Tongue (tissue), 2 donors: ENCODE data around the gene F8. TPM values are rescaled to one million over a fixed set of nuclear protein-coding genes. Genes with fewer than 3 reads are reported as not detected.

Experiments used
- DNase-seq: peaks from one replicate; pipeline ENCODE4 v3.0.0-alpha.2; 2015
- total RNA-seq: library from RNA; depleted of rRNA; stranded (reverse); fragments of >200 nt; gene quantifications from one replicate; pipeline ENCODE4 v1.2.3, GENCODE V29; 2014

F8 gene
- 7.3 TPM for total RNA-seq

DNA sequence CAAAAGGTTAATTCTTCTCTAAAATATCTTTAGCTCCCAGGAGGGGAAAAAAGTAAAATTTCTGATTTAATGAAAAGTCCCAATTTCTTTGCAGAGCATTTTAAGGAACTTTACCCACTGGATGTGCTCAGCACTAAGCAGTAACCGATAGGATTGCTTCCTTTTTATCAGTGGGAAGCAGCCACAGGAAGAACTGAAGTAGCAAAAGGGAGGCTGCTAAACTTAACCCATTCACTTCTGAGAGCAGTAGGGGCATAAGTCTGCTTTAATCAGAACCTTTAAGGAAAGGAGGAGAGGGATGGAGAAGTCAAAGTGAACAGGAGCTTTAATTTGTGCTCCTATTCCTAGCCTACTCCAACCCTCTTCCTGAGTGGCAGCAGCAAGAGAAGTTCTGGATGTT is at the start of gene F8:
TSS of gene F8 (minus strand) at position 139 of the 400 bp plus-strand sequence. CDS start 171 bp downstream, outside the sequence.
- no peak for DNase-seq

DNA sequence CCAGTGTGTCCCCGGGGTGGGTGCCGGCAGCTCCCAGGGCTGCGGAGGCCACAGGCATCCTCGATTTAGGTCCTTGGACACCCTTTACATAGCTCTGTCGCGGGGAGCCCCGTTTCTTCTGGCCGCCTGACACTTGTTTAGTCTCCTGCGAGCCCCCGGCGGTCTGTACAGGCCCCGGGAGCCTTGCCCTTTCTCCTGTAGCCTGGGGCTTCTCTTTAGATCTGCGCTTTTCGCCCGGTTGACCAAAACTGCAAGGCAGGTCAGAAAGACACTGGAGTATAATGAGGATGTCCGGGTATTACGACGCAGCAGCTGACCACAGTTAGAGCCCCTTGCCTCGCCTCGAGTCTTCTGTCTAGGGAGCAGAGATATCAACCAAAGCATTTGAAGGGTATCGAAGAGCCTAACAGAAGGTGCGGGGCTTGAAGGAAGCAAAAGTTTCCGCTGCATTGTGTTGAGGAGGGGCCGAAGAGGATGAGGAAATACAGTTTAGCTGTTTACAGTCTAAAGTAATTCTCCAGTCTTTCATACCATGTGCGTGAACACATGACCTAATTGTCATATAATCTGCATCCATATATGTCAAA is 49.3 kb upstream of the F8 start:
- DNase-seq: no peak

DNA sequence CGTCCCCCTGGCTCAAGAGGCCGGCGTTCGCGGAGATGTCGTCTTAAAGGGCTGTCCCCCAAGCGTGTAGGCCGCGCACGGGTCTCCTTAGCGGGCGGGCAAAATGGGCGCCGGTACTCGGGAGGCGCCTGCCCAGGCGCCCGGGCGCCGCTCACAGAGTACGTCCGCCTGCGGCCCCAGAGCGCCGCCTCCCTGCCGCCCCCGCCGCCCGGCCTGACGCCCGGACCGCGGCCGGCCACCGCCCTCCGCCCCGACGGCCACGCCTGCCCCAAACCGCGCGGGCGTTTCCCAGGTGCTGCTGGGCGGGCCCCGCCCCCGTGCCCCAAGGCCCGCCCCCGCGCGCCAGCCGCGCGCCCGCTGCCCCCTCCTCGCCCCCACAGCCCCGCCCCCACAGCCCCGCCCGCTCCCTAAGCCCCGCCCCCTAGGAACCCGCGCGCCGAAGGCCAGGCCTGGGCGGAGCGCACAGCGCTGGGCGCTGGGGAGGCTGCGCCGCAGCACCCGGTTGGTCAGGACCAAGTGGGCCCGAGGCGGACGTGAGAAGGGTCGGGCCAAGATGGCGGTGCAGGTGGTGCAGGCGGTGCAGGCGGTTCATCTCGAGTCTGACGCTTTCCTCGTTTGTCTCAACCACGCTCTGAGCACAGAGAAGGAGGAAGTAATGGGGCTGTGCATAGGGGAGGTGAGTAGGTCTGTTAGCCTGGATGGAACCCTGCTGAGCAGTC is 48.6 kb upstream of the F8 start, which contains the start of the genes BRCC3, CMC4 and MTCP1:
TSS of gene BRCC3 (plus strand) at position 534 of the 719 bp plus-strand sequence. CDS start at position 554, 20 bp downstream.
TSS of gene CMC4 (minus strand) at position 162 of the 719 bp plus-strand sequence. CDS start 7,113 bp downstream, outside the sequence.
TSS of gene MTCP1 (minus strand) at position 162 of the 719 bp plus-strand sequence. CDS start 5,126 bp downstream, outside the sequence.
- peak; percentile 85 for DNase-seq

DNA sequence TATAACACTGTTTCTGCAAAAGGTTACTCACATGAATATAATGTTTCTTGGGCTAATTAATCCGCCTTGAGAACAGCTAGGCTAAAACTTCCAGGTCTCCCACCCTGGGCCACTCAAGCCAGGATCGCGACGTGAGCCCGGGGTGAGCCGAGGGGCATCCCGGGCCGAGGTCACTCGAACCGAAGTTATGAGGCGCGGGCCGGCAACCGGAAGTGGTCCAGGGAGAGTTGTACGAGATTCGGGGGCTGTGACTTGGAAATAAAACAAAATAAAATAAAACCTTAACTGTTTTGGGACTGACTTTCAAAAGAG is 48.1 kb upstream of the F8 start:
- DNase-seq: no peak

DNA sequence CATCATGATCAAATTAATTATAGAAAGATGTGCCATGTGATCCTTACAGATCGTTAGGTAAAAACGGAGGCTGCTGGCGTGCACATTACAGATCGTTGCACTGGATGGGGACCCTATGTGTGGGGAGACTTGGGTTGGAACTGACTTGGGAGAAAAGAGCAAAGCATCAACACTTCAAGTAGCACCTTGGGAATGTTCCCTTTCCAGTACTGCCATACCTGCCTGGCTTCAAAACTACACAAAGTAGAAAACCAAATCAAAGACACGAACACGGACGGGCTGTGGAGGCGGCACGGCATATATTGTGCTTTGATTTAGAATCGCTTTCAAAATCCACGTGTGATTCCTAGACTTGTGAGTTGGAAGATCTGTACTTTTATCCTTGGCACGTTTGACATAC is 47.5 kb upstream of the F8 start:
- peak; percentile 3 for DNase-seq

DNA sequence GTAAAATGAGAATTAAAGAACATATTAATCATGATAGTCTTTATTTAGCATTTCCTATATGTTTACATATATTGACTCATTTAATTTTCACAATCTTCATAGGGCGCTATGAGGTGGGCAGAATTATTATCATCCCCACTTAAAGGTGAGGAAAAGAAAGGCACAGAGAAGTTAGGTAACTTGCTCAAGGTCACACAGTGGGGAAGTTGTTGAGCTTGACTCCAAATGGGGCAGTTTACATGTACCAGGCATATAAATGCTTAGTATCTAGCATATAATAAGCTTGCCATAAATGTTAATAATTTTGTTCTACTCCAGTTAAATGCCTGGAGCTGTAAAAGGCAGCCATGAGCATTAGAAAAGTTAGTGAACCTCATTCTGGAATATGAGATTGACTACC is 46.9 kb upstream of the F8 start:
- DNase-seq: no peak

DNA sequence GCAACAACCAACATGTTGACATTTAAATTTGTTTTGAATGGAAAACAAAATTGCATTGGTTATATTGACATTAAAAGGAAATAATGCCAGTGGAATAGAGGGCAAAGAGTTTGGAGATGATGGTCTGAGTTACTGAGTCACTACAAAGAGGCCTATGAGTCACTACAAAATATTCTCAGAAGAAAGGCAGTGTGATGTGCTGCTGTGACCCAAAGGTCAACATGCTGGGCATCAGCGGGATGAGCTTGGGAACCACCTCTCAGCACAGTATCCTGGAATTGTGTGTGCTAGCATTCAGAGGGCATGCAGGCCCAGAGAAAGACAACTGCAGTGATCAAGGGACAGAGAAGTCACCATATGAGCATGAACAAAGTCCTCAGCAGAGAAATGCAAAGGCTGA is 45.6 kb upstream of the F8 start:
- DNase-seq: no peak

DNA sequence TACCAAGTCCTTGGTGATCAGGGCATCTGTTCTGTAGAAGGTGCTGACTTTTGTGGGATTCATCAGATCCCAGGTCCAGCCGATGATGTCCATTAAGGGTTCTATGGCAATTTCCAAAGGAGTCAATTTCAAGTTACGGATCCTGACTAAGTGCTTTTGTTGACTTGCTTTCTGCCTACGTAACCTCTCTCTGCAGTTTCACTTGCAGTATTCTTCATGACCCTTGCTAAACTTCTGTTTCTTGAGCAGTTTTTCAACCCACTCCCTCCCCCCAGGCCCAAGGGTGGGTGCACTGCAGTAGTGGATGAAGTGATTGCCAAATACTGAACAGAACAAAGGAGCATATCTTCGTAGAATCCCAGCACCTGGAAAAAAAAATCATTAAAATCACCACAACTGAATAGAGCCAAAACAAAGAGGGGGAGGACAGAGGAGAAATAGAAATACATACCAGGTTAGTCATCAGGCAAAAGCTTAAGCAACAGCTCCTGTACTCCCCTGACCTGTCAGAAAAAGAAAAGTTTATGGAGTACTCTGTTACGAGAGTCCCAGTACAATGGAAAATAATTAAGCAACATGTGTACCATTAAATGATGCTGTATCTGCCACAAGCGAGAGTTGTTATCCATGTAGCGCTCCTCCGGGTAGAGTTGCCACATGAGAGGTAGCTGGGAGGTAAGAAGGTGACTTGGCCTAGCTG is 42.7 kb upstream of the F8 start:
- DNase-seq: no peak

DNA sequence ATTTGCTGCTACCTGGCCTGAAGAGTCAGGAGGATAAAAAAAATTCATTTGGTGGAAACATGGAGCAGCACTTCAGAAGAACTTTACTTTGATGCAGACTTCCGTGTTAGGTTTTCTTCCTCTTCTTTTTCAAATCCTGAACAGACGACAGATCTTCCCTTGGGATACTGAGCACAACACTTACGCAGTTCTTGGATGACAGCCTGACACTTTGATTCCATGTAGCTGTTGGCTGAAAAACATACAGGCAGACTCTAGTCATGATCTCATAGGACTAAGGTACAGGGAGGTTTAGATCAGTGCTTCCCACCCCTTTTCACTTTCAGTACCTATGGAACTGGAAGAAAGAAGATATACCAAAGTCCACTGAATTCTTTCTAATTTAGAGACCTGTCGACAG is 39.2 kb upstream of the F8 start:
- peak; percentile 45 for DNase-seq

DNA sequence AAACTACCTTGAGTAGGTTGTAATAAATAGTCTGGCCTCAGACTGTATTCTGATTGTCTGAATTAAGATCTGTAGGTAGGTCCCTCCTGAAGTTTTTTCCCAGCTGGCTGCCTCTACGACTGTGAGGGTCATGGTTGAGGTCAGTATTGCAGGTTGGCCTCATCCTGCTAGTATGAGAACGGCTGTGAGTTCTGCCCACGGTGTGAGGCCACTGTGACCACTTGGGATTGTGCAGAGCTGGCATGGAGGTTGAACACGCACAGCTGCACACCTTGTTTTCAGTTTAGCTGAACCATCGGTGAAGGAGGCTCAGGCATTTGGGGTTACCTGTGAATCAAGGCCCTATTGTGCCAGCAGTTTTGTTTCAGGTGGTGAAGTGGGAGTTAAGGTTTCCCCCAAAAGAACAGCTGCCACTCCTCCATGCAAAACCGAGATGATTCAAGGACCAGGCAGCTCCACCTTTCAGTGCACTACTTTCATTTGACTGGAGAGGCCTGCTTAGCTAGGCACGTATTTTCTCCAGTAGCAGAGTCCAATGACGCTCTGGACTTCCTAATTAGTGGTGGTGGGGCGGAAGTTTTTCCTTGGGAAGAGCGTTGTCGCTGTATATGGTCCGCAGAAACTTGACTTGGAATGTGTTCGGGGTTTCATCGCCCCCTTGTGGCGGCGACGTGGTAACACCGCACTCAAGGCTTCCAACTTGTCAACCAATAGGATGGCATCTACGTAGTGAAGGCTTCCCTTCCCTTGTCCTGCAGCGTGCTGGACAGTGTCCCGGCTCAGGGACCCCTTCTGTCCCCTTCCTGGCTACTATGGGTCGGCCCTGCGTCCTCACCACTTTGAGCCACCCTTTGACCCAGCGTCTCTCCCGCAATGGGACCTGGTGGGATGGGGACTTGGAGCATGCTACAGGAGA is 34.6 kb upstream of the F8 start:
- DNase-seq: peak; percentile 82

DNA sequence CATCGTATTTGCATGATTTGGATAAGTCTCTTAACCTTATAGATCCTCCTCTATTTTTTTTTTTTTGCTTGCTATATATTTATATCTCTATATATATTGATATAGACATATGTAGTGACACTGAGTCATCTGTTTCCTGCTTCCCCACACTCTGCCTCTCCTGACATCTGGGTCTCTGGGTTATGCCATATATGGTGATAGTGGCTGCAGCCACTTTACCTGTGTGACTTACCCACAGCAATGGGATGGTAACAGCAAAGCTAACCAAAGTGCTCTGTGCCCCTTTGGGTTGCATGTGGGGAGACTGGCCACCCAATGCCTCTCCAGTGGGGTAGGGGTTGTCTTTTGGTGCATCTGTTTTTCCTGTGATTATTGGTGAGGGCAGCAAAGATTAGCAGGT is 33.9 kb upstream of the F8 start:
- no peak for DNase-seq

DNA sequence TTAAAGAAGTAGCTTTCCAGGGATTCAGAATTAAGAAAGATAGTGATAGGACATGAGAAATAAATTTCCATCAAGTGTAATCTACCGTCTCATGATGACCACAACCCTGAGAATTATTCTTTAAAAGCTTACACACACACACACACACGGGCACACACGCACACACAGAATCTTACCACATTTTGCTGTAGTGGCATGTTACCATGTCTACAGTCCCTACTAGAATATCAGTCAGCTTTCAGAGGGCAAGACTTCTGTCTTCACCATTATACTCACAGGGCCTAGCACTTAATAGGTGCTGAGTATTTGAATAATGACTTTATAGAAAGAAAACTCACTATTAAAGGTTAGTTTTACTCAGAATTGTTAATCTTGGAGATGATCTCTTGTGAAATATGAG is 33.0 kb upstream of the F8 start:
- no peak for DNase-seq

DNA sequence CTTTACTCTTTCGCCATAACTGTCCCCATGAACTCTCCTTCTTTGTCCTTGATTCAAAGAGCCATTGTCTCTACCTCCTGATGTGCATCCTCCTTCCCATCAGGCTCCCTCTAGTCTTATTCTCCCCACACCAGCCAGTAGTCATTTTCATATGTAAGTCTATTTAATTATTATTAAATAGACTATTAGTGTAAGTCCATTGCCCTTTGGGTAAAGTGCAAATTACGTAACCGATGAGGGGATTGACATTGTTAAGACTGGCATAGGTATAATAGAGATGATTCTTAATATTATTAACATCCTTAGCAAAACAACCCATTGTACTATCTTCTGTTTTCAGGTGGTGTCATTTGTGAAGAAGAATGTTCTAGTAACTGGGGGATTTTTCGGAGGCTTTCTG is 31.7 kb upstream of the F8 start:
- no peak for DNase-seq

DNA sequence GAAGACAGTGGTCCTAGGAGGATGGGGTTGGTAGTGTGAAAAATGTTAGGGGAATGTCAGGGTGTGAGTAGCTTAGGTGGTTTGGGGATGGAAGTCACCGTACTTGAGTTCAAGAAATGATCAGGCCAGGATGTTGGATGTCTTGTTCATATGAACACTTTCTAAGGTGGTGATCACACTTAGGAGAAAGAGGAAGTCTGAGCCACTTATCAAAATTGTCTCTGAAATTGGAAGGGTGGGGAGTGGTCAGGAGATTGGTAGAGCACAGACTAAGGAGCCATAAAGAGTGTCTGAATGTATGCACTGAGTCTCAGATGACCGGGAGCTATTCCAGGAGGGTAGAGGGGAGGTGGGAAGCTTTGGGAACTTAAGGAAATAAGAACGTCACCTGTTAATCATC is 31.1 kb upstream of the F8 start:
- no peak for DNase-seq

DNA sequence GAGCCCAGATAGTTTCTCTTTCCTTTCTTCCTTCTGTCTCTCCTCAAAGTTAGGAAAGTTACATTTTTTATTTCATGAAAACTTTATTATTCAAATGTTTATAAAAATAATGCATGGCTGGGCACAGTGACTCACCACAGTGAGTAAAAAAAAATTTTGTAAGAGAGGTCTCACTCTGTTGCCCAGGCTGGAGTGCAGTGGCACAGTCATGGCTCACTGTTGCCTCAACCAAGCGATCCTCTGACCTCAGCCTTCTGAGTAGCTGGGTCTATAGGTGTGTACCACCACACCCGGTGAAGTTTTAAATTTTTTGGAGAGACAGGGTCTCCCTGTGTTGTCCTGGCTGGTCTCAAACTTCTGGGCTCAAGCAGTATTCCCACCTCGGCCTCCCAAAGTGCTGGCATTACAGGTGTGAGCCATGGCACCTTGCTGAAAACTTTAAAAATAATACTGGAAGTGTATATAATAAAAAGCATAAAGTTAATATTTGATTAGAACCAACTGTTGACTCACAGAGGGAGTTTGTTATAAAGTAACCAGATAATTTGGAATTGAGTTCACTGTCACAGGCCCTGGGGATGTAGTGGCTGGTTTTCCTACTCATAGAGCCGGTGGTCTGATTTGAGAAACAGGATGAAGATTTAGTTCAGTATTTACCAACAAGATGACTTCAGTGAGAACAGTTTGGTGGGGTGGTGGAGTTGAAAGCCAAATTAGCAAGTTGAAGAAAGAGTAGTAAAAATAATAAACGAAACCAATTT is 30.4 kb upstream of the F8 start:
- no peak for DNase-seq

DNA sequence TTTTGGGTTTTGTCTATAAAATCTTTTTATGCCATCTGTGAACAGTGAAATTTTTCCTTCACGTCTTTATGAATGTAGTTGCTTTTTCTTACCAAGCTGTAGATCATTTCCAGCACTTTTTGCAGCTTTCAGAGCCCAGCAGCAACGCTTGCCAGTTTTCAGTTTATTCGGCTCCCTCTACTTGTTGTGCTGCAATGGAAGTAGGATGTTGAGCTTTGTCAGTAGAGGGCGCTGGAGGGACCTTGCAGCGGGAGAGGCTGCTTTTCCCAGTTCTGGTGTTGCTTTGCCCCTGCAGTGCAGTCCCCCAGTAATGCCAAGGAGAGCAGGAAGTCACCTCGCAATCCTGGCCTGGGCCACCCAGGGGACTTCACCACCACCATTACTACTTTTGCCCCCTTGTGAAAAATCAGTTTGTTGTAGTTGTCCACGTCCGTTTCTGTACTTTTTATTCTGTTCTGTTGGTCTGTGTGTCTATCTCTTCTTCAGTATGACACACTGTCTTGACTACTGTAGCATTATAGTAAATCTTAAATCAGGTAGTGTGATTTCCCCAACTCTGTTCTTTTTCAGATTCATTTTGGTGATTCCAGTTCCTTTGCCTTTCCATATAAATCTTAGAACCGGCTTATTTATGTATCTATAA is 26.6 kb upstream of the F8 start:
- peak; percentile 53 for DNase-seq

DNA sequence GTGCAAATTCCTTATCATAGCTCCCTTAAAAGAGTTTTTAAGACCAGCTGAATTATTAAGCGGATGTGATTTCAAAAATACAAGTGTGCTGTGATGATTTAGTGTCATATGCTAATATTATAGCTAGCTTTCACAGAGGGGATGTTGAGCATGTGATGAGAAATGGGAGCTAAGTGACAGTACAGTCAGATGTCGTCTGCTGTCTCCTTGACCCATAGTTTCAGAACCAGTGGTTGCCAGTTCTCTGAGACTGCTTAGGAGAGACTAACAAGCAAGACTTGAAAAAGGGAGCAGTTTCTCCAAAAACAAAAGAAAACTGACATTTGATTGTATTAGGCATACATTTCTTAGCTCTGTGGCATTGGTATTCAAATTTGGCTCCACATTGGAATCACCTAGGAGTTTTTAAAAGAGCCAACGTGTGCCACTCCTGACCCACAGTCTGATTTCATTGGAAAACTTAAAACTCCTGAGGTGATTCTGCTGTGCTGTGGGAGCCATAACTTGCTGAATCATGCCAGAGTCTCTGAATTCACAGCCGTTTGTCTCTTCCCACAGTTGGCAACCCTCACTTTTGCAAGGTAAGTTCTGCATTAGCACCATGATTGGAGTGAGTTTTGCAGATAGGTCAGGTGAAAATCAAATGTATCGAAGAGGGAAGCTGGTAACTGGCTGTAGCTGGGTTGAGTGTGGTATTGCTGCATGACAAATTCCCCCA is 24.4 kb upstream of the F8 start:
- DNase-seq: no peak

DNA sequence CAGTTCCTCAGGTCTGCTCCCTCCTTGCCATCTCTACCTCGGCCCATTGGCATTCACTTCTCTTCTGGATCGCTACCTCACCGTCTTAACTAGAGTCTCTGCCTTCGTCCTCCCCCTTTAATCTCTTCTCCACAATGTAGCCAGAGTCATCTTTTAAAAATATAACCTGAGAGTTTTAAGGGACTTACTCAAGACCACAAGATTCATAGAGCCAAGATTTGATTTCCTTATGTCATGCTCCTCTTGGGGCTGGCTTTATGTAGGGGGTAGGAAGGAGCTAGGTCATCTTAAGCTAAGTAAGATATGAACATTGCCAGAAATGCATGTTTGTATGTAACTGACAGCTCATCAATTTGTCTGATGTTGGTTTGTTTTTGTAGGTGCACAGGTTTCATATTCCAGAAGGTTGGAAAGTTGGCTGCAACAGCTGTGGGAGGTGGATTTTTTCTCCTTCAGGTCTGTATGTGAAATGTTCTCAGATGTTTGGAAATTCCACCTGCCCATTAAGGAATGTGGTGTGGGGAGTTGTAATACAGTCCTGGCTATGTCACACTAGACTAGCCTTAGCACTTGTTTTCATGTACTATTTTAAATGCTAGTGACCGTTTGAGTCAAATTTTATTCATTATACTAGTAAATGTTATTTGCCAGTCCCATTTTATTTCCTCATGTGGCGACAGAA is 23.7 kb upstream of the F8 start:
- DNase-seq: no peak

DNA sequence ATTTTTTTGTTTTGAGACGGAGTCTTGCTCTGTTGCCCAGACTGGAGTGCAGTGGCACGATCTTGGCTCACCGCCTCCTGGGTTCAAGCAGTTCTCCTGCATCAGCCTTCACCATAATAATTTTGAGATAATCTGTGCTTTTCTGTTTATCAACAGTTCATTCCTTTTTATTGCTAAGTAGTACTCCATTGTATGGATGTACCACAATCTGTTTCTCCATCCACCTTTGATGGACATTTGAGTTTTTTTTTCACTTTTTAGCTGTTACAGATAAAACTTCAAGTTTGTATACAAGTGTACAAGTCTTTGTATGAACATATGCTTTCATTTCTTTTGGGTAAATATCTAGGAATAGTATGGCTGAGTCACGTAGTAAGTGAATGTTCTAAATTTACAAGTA is 13.2 kb upstream of the F8 start:
- DNase-seq: no peak

DNA sequence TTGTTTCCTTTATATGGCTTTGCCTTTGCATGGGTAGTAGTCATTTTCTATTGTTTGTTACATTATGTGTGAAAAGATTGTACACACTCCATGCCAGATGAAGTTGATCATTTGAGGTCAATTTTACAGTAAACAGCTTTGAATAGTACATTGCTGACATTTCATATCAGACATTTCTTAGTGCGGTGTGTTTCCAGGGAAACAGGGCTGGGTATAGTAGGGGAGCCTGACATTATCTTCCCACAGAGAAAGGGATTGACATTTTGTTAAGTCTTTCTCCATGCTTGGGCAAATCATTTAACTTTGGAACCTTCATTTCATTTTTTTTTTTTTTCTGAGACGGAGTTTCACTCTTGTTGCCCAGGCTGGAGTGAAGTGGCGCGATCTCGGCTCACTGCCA is 9.1 kb upstream of the F8 start:
- DNase-seq: no peak
